Measurements from ENCODE around the gene ITGA3.

ITGA3 gene

GRCh38 chr17:50139185-50139783 lies 83.4 kb downstream of the ITGA3 start:
- H3K9me3 ChIP-seq (ENCODE audit: insufficient read depth, low read depth, low read length) = no peaks in the 10 kb centered on the region
- H3K27me3 ChIP-seq (ENCODE audit: insufficient read depth, low read length) = no peaks in the 10 kb centered on the region
- H3K4me1 ChIP-seq (ENCODE audit: insufficient read depth, low read length) = peaks cover 5% of the 10 kb centered on the region
- H3K36me3 ChIP-seq (ENCODE audit: insufficient read depth, low read depth, low read length) = peaks cover 52% of the 10 kb centered on the region
- H3K27ac ChIP-seq (ENCODE audit: low read length) = no peak overlapping the region
- H3K9ac ChIP-seq (ENCODE audit: low read depth, low read length) = no peak overlapping the region
- no peak overlapping the region for H3K4me3 ChIP-seq (ENCODE audit: low read length)

Data from iPS-20b (cell line).